GM12874 (cell line): ENCODE data around the gene ARHGAP28.

Source experiments
- CTCF ChIP-seq: IDR thresholded peaks from 2 replicates; pipeline ENCODE4 v1.5.1; 2011; ENCODE audit warnings: low read depth, mild to moderate bottlenecking, control low read depth, low read length, moderate library complexity; ENCODE audit not compliant: insufficient read depth

The ARHGAP28 gene

GRCh38 chr18:6724331-6724730 is 5.2 kb upstream of the ARHGAP28 start:
- TF ChIP-seq CTCF = no peak

- no peak for TF ChIP-seq CTCF
These were observed 1.2 kb upstream of the ARHGAP28 start for GRCh38 chr18:6728331-6728730.

- TF ChIP-seq CTCF = no peak
These were observed 688 bp upstream of the ARHGAP28 start for GRCh38 chr18:6728809-6729246.

GRCh38 chr18:6730416-6731221 is 1.1 kb downstream of the ARHGAP28 start:
- no peak for TF ChIP-seq CTCF

GRCh38 chr18:6731222-6731596 is 1.7 kb downstream of the ARHGAP28 start:
- TF ChIP-seq CTCF = no peak

GRCh38 chr18:6732952-6733351 is 3.4 kb downstream of the ARHGAP28 start:
- TF ChIP-seq CTCF = no peak

GRCh38 chr18:6733758-6734157 is 4.2 kb downstream of the ARHGAP28 start:
- no peak for TF ChIP-seq CTCF
